Nephron progenitor cell (in vitro differentiated cells): Measurements from ENCODE around the gene PSMG4.

Experiments
- DNase-seq: peaks from one replicate; pipeline ENCODE4 v3.0.0; 2021
- H3K27ac Mint-ChIP-seq: 2 replicates; pipeline ENCODE4 v1.8.0; 2021; ENCODE audit warnings: mild to moderate bottlenecking, moderate library complexity, mixed read lengths
- H3K27me3 Mint-ChIP-seq: 2 replicates; pipeline ENCODE4 v1.8.0; 2021; ENCODE audit warnings: mild to moderate bottlenecking, low read depth, mixed read lengths; ENCODE audit not compliant: poor library complexity
- H3K36me3 Mint-ChIP-seq: 2 replicates; pipeline ENCODE4 v1.8.0; 2021; ENCODE audit warnings: low read depth, mixed read lengths
- H3K4me1 Mint-ChIP-seq: 2 replicates; pipeline ENCODE4 v1.8.0; 2021; ENCODE audit warnings: mixed read lengths
- H3K4me3 Mint-ChIP-seq: 2 replicates; pipeline ENCODE4 v1.8.0; 2021; ENCODE audit warnings: mild to moderate bottlenecking, moderate library complexity, mixed read lengths
- H3K9me3 Mint-ChIP-seq: 2 replicates; pipeline ENCODE4 v1.8.0; 2021; ENCODE audit warnings: mild to moderate bottlenecking, moderate library complexity, mixed read lengths
- CTCF ChIP-seq: fragments of 200-600 bp; sonication (generic); IDR thresholded peaks from 2 replicates; pipeline ENCODE4 v1.5.0; 2021; ENCODE audit warnings: antibody characterized with exemption

Gene PSMG4

GRCh38 chr6:3221578-3221977 lies 37.2 kb upstream of the PSMG4 start:
- TF ChIP-seq CTCF = no peak
- no peak overlapping the region for H3K4me3 Mint-ChIP-seq

GRCh38 chr6:3222506-3223038 lies 36.2 kb upstream of the PSMG4 start:
- no peak overlapping the region for H3K4me3 Mint-ChIP-seq
- no peak for TF ChIP-seq CTCF
- H3K9me3 Mint-ChIP-seq = peaks cover 5% of the 10 kb centered on the region
- no peak overlapping the region for H3K27ac Mint-ChIP-seq
- DNase-seq = no peak
- H3K36me3 Mint-ChIP-seq = peaks cover 24% of the 10 kb centered on the region
- H3K27me3 Mint-ChIP-seq = peaks cover 11% of the 10 kb centered on the region
- H3K4me1 Mint-ChIP-seq = peaks cover 33% of the 10 kb centered on the region

More at GRCh38 chr6:3221578-3221977, 37.2 kb upstream of the PSMG4 start:
- Mint-ChIP-seq H3K9me3 (peaks cover 5% of the 10 kb centered on the region), H3K4me1 (peaks cover 31% of the 10 kb centered on the region), H3K36me3 (peaks cover 24% of the 10 kb centered on the region), H3K27ac (peak overlapping the region; percentile 69), H3K27me3 (peaks cover 11% of the 10 kb centered on the region)
- no peak for DNase-seq

- Mint-ChIP-seq H3K27ac (no peak overlapping the region), H3K27me3 (peaks cover 25% of the 10 kb centered on the region), H3K4me3 (peak overlapping the region; percentile 94), H3K9me3 (peaks cover 5% of the 10 kb centered on the region), H3K36me3 (peaks cover 24% of the 10 kb centered on the region), H3K4me1 (peaks cover 51% of the 10 kb centered on the region)
- no peak for DNase-seq
- TF ChIP-seq CTCF = no peak
Observed at GRCh38 chr6:3226042-3226441, 32.7 kb upstream of the PSMG4 start.

GRCh38 chr6:3226481-3227362 lies 32.0 kb upstream of the PSMG4 start:
- peaks cover 56% of the 10 kb centered on the region for H3K4me1 Mint-ChIP-seq
- H3K27ac Mint-ChIP-seq = no peak overlapping the region
- H3K36me3 Mint-ChIP-seq = peaks cover 24% of the 10 kb centered on the region
- peaks cover 23% of the 10 kb centered on the region for H3K27me3 Mint-ChIP-seq
- DNase-seq = peak; percentile 68
- peaks cover 5% of the 10 kb centered on the region for H3K9me3 Mint-ChIP-seq
- H3K4me3 Mint-ChIP-seq = peak overlapping the region; percentile 94
- TF ChIP-seq CTCF = no peak

- Mint-ChIP-seq H3K27me3 (peaks cover 17% of the 10 kb centered on the region), H3K9me3 (no peaks in the 10 kb centered on the region)
- peak; percentile 90 for DNase-seq
Observed at GRCh38 chr6:3227363-3228045, 31.2 kb upstream of the PSMG4 start, which contains the start of gene TUBB2B. TUBB2B (minus strand) TSS chr6:3227653; CDS start chr6:3227543, 110 bp downstream.

More at GRCh38 chr6:3227363-3228045, 31.2 kb upstream of the PSMG4 start, which contains the start of gene TUBB2B:
- no peak for TF ChIP-seq CTCF
- Mint-ChIP-seq H3K36me3 (peaks cover 24% of the 10 kb centered on the region), H3K4me3 (peak within 1 kb of the TSS; percentile 94), H3K27ac (no peak within 1 kb of the TSS), H3K4me1 (peaks cover 64% of the 10 kb centered on the region)
